Progenitor cell of endocrine pancreas (in vitro differentiated cells): ENCODE data around the gene PI4K2A. TPM values are rescaled to one million over a fixed set of nuclear protein-coding genes. Genes with fewer than 3 reads are reported as not detected.
A peak's percentile ranks its signal among the peaks of the same experiment; 100 is the strongest.

Experiments
- DNase-seq: peaks from one replicate; pipeline ENCODE4 v3.0.0; 2021; ENCODE audit warnings: low spot score; ENCODE audit not compliant: unreplicated experiment
- H3K27ac Mint-ChIP-seq: 2 replicates; pipeline ENCODE4 v1.8.0; 2021; ENCODE audit warnings: mild to moderate bottlenecking, moderate library complexity, mixed read lengths
- H3K27me3 Mint-ChIP-seq: 2 replicates; pipeline ENCODE4 v1.8.0; 2021; ENCODE audit warnings: mixed read lengths
- H3K36me3 Mint-ChIP-seq: 2 replicates; pipeline ENCODE4 v1.8.0; 2022; ENCODE audit warnings: mixed read lengths; ENCODE audit not compliant: insufficient read depth
- H3K4me1 Mint-ChIP-seq: 2 replicates; pipeline ENCODE4 v1.8.0; 2021; ENCODE audit warnings: low read depth, mixed read lengths
- H3K4me3 Mint-ChIP-seq: 2 replicates; pipeline ENCODE4 v1.8.0; 2021; ENCODE audit warnings: low read depth, mild to moderate bottlenecking, moderate library complexity, mixed read lengths
- H3K9me3 Mint-ChIP-seq: 2 replicates; pipeline ENCODE4 v1.8.0; 2021; ENCODE audit warnings: low read depth, mixed read lengths
- total RNA-seq: library from RNA; stranded (reverse); gene quantifications from 2 replicates; pipeline ENCODE4 v1.2.1, GENCODE V29; 2021
- TF ChIP-seq, protein P1 (sequence below): fragments of 200-600 bp; sonication (generic); IDR thresholded peaks from one replicate; pipeline ENCODE4 v1.5.0; 2021; ENCODE audit warnings: antibody characterized with exemption, mild to moderate bottlenecking; ENCODE audit not compliant: unreplicated experiment

PI4K2A gene
- total RNA-seq, 1 donor from 2014 or later = 18.9 TPM

DNA sequence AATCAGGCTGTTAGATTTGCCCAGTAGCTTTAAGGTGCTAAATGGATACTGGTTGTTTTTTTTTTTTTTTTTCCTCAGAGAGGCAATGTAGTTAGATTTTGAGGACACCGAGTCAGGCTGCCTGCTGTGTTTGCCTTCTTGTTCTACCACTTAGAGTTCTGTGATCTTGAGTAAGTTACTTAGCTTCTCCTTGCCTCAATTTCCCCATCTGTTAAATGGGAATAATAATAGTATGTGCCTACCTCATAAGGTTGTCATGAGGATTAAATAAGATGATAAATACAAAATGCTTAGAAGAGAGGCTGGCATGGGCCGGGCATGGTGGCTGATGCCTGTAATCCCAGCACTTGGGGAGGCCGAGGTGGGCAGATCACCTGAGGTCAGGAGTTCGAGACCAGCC is 21.7 kb upstream of the PI4K2A start:
- H3K27ac Mint-ChIP-seq = no peak overlapping the region
- H3K4me1 Mint-ChIP-seq = peaks cover 11% of the 10 kb centered on the region
- no peak overlapping the region for H3K4me3 Mint-ChIP-seq
- H3K9me3 Mint-ChIP-seq = no peaks in the 10 kb centered on the region
- TF ChIP-seq, protein P1, sequence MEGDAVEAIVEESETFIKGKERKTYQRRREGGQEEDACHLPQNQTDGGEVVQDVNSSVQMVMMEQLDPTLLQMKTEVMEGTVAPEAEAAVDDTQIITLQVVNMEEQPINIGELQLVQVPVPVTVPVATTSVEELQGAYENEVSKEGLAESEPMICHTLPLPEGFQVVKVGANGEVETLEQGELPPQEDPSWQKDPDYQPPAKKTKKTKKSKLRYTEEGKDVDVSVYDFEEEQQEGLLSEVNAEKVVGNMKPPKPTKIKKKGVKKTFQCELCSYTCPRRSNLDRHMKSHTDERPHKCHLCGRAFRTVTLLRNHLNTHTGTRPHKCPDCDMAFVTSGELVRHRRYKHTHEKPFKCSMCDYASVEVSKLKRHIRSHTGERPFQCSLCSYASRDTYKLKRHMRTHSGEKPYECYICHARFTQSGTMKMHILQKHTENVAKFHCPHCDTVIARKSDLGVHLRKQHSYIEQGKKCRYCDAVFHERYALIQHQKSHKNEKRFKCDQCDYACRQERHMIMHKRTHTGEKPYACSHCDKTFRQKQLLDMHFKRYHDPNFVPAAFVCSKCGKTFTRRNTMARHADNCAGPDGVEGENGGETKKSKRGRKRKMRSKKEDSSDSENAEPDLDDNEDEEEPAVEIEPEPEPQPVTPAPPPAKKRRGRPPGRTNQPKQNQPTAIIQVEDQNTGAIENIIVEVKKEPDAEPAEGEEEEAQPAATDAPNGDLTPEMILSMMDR = no peak
- DNase-seq = no peak
- H3K36me3 Mint-ChIP-seq = peaks cover 7% of the 10 kb centered on the region
- H3K27me3 Mint-ChIP-seq = no peaks in the 10 kb centered on the region

DNA sequence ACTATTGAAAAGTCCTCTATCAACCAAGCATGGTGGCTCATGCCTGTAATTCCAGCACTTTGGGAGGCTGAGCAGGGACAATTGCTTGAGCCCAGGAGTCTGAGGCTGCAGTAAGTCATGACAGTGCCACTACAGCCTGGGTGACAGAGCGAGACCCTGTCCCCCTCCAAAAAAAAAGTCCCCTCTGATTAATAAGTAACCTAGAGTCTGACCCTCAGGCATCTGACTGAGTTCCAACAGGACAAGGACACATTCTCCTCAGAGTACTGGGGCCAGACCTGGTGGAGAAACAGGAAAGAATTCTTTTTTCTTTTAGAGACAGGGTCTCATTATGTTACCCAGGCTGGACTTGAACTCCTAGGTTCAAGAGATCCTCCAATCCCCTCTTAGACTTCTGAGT is 17.2 kb upstream of the PI4K2A start:
- peak overlapping the region; percentile 71 for H3K27ac Mint-ChIP-seq
- DNase-seq = no peak
- no peaks in the 10 kb centered on the region for H3K9me3 Mint-ChIP-seq
- no peaks in the 10 kb centered on the region for H3K36me3 Mint-ChIP-seq
- peaks cover 14% of the 10 kb centered on the region for H3K4me1 Mint-ChIP-seq
- no peaks in the 10 kb centered on the region for H3K27me3 Mint-ChIP-seq
- no peak overlapping the region for H3K4me3 Mint-ChIP-seq
- TF ChIP-seq, protein P1 = no peak

DNA sequence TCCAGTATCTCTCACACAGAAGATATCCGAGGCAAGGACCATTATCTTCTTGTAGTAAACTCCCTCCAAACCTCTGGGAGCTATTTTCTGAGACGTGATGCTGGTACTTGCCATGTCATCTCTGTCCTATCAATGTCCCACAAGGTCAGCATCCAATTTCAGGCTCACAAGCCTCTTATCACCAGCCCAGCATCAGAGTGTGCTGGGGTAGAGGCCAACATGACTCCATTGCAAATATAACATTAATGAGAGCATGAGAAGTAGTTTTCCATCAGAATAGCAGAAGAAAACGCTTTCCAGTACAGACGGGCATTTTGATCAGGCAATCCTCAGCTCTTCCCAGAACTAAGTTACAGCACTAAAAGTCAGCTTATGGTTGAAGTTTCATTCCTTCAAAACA is 12.7 kb upstream of the PI4K2A start:
- DNase-seq = no peak
- Mint-ChIP-seq H3K27me3 (no peaks in the 10 kb centered on the region), H3K9me3 (no peaks in the 10 kb centered on the region), H3K4me1 (peaks cover 14% of the 10 kb centered on the region), H3K36me3 (no peaks in the 10 kb centered on the region), H3K4me3 (no peak overlapping the region), H3K27ac (no peak overlapping the region)
- TF ChIP-seq, protein P1 = no peak

DNA sequence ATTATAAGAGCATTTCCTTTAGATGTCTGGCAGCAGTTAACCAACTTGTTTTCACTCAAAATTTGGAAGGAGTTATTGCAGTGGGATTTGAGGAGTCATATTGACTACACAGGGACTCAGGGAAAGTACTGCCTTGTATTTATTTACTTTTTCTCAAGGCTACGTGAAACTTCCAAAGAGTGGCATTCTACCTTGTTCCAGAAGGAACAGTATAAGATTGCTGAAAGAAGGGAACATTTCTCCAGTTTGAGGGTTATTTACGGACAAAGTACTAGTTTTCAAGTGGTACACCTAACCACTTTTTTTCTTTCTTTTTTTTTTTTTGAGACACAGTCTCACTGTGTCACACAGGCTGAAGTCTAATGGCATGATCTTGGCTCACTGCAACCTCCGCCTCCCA is 12.2 kb upstream of the PI4K2A start:
- H3K9me3 Mint-ChIP-seq = no peaks in the 10 kb centered on the region
- H3K4me3 Mint-ChIP-seq = no peak overlapping the region
- TF ChIP-seq, protein P1 = no peak
- H3K27me3 Mint-ChIP-seq = no peaks in the 10 kb centered on the region
- no peak for DNase-seq
- no peak overlapping the region for H3K27ac Mint-ChIP-seq
- no peaks in the 10 kb centered on the region for H3K36me3 Mint-ChIP-seq
- H3K4me1 Mint-ChIP-seq = peaks cover 15% of the 10 kb centered on the region

DNA sequence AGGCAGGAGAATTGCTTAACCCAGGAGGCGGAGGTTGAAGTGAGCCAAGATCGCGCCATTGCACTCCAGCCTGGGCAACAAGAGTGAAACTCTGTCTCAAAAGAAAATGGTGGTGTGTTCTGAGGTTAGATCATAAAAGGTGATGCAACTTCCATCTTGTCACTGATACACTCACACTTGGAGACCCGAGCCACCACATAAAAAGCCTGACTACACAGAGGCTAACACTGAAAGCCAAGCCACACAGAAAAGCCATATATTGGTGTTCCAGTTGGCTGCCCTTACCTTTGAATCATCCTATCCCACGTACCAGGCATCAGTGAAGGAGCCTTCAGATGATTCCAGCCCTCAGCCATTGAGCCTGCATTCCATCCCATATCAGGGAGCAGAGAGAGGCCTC is 11.2 kb upstream of the PI4K2A start:
- Mint-ChIP-seq H3K27ac (no peak overlapping the region), H3K27me3 (no peaks in the 10 kb centered on the region), H3K4me3 (no peak overlapping the region)

More for the DNA sequence above, 11.2 kb upstream of the PI4K2A start:
- peaks cover 12% of the 10 kb centered on the region for H3K4me1 Mint-ChIP-seq
- no peak for DNase-seq
- H3K36me3 Mint-ChIP-seq = no peaks in the 10 kb centered on the region
- TF ChIP-seq, protein P1 = no peak
- H3K9me3 Mint-ChIP-seq = no peaks in the 10 kb centered on the region
